HS-27A (cell line): Measurements from ENCODE around the gene GOLGA7B.

ENCODE experiments used
- DNase-seq: peaks from one replicate; pipeline ENCODE4 v3.0.0-alpha.2; 2012; ENCODE audit warnings: low read depth, missing footprints

The GOLGA7B gene

DNA sequence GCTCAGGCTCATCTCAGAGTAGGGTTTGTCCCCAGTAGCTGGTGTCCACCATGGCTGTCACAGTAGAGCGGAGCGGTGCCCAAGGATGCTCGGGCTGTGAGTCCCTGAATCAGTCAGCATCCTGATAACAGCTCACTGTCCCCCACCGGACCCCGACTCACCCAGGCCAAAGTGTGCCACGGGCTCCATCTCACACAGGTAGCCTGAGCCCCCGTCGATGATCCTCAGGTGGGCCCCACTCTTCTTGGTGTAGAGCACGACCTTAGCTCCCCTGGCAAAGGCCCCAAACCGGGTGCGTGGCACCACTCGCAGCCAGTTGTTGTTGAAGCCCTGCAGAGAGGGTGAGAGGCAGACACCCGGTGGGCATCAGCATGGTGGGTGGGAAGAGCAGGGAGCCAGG lies 45.4 kb downstream of the GOLGA7B start:
- no peak for DNase-seq

DNA sequence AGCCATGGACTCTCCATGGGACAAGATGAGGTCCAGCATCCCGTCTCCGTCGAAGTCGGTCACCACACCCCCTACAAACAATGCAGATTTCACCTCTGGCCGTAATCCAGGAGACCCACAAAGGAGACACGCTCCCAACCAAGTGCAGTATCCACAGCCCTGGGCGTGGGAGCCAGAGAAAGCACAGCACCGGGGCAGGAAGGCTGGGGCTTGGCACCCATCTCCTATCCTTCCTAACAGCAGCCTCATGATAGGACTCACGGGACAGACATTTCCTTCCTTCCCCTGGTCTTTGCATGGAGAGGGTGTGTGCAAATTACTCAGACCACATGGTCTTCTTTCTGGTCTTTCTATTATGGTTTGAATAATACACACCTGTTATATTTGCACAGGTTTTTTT lies 46.3 kb downstream of the GOLGA7B start:
- no peak for DNase-seq

DNA sequence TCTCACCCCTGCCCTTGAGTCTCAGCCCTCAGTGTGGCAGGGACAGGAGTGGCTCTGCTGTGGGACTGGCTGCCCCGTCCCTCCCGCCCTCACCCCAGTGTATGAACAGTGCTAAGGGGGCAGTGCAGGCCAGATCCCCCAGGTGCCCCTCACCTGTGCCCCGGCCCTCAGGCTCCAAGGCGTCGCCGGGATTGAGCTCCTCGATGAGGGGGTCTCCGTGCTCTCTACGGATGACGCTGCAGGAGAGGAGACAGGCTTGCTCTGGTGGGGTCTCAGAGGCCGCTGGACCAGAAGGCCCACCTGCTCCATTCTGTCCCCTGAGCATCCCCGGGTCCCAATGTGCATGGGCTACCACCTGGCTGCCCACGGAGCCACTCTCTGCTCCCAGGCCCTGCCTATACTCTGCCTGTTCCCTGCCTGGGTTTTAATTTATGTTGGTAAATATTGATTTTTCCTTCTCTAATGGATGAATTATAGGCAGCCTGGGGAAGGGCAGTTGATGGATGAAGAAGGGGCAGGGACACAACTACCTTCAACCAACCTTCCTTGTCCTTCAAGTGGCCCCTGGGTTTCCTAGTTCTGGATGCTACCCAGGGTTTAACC lies 47.2 kb downstream of the GOLGA7B start:
- DNase-seq: no peak

DNA sequence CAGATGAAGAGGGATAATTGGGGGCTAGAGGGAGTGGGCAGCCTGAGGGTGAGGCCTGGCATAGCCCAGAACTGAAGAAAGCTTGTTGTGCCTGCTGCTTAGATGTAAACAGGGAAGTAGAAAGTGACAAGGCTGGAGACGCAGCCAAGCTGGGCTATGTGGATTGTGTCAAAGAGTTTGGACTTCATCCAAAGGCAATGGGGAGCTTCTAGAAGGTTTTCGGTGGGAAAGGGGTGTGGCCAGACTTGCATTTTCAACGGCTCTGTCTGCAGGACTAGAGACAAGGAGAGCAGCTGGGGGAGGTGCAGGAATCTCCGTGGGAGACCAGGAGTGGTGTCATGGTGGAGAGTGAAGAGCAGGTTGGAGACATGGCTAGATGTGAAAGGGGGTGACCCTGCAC lies 48.8 kb downstream of the GOLGA7B start:
- DNase-seq: no peak

DNA sequence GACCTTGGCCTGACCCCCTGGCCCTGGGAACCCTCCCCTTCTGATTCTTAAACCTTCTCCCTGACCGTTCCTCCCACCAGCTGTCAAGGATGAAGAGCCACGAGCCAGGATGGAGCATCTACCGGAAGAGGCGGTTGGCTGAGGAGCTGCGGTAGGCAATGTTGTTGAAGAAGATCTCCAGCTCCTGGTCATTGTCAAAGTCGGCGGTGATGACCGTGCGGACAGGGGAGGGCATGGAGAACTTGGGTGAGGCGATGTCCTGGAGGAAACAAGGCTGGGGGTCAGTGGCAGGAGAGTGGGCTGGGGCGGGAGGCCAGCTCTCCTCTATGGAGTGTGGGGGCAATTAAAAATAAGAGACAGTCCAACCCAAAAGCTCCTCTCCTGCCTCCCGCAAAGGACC lies 51.7 kb downstream of the GOLGA7B start:
- no peak for DNase-seq

DNA sequence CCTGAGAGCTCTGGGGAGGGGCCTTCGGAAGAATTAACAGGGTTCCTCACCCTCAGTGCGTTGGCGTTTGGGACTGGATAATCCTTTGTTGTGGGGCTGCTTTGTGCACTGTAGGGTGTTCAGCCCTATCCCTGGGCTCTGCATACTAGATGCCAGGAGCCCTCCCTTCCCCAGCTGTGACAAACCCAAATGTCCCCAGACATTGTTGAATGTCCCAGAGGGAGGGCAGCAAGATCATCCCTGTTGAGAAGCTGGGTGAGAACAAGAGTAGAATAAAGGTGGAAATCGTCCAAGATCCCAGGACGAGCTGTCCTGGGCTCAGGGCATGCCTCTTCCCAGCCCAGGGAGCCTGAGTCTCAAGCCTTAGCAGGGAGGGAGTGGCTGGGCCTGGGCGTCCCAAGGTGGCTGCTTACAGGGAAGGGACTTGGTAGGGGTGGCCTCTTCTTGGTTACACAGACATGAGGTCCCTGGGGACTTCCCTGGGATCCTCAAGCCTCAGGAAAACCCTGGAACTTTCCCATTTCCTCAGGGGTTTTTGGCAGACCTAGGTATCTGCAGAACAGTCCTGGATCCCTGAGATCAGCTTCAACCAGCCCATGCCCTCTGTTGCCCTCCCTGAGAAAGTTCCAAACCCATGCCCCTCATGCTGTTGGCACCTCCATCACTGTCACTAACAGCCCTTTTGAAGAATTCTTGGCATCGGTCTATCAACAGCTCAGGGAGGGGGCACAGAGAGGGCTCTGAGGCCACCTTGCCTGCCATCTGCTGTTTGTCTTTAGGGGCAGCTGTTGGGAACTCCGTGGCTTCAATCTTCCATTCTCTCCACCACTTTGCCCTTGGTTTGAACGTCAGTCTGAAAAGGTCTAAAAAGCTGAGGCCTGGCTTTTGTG lies 53.7 kb downstream of the GOLGA7B start:
- DNase-seq: no peak

DNA sequence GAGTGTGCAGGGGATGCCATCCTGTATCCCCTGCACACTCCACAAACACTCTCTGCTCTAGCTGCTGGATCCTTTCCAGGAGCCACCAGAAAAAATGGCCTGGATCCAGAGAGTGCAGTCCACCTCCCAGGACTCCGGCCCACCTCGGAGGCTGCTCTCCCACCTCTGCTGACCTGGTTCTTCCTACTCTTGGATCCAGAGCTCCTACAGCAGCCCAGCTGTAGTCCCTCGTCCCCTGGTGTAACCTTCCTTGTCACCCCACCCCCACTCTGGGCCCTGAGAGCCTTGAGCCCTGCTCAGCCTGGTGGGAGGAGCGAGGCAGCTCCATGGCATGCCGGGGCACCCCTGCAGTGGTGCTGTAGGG lies 54.4 kb downstream of the GOLGA7B start:
- no peak for DNase-seq

DNA sequence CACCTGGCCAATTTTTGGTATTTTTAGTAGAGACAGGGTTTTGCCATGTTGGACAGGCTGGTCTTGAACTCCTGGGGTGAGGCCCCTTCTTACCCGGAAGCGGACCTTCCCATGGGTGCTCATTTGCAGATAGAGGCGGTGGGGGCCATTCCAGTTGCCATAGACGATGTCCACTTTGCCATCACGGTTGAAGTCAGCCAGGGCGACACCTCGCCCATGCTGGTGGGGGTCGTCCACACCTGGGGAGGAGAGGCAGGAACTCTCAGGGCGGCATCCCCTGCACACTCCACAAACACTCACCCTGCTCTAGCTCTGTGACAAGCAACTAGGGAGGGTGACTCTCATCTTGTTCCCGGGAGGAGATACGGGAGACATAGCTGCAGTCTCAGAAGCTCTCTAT lies 54.9 kb downstream of the GOLGA7B start:
- DNase-seq: no peak

DNA sequence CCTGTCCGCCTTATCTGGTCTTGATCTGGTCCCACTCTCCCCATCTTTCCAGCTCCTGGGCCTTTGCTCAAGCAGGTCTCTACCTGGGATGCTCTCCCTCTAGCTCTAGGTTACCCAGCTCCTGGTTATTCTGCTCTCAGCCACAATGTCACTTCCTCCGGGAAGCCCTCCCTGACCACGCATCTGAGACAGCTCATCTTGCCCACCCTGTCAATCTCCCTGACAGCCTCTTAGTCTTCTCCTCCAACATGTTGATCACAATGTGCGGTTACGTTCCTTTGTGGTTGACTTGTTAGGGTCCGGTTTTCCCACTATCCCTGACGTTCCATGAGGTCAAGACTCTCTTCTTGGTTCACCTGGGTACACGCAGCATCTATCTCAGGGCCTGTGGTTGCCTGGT lies 55.6 kb downstream of the GOLGA7B start:
- DNase-seq: no peak

DNA sequence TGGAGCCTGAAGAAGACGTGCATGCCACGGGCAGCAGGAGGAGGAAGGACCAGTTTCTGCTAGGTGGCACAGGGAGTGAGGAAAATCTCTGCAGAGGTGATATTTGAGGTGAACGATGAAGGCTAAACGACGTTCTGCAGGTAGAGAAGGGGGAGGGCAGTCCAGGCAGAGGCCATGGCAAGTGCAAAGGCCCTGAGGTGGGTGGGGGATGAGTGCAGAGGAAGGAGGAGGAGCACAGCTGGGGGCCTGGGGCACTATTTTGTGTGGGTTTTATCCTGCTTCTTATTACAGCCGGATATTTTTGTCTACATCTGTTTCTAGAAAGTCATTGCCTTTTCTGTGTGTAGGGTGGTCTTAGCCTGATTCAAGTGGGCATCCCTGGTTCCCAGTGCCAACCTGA lies 57.6 kb downstream of the GOLGA7B start:
- DNase-seq: no peak

DNA sequence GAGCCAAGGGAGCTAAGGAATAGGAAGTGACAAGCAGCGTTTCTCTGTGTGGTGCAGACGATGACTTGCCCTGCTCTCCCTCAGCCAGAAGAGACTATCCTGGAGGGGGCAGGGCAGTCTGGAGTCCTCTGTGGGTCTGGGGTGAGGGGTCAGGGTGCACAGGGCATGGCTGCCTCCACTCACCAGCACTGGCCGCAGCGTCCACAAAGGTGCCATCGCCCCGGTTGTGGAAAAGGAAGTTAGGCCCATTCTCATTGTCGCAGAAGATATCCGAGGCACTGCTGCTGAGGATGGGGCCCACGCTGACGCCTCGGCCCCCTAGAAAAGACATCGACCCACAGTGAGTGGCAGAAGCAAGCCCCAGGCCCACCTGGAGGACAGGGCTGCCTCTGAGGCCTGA lies 58.2 kb downstream of the GOLGA7B start:
- no peak for DNase-seq

DNA sequence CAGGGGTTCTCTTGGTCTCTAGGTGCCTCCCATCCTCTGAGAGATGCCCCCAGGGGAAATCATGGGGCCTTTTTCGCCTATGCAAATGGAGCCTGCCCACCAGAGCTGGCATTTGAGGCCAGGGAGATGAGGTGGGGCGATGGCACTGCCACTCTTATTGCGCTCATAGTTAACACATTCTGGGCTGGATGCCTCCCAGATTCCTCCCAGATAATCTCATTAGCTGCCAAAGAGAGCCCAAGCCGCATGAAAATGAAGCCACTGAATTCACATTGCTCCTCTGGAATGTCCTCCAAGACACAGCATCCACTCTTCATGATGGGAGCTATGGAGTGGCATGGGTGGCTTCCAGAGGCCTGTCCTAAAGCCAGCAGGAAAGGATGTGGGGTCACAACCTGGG lies 61.0 kb downstream of the GOLGA7B start:
- DNase-seq: no peak

DNA sequence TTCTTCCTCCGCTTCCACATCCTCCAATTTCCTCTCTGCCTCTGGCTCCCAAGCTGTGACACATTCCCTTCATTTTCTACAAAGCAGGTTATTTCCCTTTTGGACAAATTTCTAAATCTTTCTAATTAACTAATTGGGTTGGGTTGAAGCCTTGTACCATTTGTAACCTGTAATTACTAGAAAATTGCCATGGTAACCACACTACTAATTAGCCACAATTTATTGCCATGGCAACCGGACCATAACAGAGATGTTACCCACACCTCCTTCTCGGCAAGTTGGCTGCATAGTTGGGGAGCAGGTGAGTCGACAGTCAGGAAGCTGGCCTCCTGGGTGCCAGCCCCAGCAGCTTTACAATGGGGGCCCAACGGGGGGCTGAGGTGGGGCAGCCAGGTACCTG lies 61.6 kb downstream of the GOLGA7B start:
- DNase-seq: no peak

DNA sequence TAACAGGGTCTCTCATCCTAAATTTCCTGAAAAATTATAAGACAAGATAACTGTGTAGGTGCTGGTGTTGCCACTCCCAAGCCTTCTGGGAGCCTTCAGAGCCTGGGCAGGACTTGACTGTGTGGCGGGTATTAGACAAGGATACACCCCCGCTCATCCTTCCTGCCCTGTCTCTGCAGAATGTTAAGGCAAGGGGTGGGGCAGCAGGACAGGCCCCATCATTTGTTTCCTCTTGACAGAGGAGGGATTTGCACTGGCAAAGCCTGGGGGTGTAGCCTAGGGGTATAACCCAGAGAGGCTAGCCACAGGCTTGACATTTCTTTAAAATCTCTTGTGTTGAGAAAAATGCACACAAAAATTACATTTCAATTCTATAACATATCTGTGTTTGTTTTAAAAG lies 63.5 kb downstream of the GOLGA7B start:
- no peak for DNase-seq

DNA sequence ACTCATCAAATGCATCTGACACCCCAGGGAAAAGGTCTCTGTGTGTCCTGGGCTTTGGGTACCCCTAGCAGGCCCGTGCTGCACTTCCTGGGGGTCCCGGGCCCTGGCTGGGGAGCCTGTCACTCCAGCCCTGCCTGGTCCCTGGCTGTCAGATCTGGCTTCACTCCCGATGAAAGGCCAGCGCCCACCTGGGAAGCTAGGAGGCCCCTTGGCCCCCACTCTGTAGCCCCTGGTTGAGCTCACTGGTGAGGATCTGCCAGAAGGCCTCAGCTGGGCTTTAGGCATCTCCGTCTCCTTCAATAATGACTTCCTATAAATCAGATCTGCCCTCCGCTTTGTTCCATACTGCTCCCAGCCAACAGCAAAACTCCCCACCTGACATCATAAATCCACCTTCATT lies 64.0 kb downstream of the GOLGA7B start:
- no peak for DNase-seq

DNA sequence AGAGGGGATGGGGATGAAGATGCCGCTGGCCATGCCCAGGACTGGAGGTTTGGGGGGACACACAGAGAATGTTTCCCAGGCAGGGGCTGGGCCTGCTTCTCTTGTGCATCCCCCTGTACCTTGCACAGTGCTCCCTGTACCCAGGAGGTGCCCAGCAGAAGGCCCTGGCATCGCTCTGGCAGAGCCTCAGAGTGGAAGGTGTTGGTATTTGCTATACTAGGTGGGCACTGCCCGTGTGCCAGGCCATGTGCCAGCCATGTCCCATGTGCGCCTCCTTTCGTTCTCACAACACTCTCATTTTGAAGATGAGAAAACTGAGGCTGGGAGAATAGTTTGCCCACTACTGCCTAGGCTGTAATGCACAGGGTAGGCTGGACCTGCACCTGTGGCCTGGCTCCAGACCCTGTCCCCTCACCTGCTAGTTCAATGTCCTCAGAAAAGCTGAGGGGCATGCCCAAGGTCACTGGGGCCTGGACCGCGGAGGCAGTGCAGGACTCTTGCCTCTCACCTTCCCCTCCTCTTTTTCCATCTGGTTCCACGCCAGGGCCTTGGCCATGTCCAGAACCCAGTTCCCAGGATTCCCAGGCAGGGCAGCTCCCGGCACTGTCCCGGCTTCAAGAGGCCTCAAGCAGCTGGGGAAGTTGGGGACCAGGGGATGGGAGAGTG lies 64.7 kb downstream of the GOLGA7B start:
- DNase-seq: no peak

DNA sequence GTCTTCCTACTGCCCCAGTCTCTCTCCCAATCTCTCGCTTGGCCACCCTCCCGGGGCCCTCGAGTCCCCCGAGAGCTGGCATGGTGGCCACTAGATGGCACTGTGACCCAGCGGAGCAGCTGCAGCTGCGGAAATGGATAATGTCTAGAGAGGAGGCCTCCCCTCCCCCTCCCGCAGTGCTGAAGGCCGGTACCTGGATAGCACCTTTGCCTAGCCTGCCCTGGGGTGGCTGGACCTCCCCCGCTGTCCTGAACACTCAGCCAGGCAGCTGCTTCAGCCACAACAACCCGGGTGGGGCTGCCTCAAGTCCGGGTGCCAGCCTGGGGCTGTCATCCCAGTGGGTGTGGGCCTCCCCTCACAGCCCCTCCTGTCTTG lies 65.2 kb downstream of the GOLGA7B start:
- DNase-seq: no peak

DNA sequence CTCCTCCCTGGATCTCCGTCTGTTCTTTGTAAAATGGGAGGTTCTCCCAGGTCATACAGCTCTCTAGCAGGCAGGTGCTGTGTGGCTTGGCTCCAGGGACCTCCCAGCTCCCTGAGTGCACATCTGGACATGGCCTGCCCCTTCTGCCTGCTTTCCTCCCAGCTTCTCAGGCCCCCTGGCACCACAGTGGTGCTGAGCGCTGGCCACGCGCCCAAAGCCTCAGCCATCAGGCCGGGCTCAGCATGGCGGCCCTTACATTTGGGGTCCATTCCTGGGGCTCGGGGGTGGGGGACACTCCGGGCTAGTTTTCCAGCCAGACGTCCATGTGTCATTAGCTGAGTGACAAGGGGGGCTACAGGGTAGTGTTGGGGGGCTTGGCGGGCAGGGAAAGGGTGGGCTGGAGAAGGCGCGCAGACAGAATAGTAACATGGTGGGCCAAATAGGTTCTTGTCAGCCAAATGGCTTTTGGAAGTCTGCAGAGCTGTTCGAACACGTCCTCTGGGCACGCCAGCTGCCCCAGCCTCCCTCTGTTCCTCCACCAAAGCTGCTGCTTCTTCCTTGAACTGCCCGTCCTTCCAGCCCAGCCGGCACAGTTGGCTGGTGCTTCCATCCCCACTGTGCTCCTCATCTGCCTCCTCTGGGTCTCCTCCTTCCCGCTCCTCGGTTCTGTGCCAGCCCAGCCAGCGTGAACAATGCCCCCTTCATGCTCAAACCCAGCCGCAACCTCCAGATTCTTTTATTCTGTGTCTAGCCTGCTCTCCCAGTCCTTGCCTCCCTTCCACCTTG lies 65.9 kb downstream of the GOLGA7B start:
- DNase-seq: no peak

DNA sequence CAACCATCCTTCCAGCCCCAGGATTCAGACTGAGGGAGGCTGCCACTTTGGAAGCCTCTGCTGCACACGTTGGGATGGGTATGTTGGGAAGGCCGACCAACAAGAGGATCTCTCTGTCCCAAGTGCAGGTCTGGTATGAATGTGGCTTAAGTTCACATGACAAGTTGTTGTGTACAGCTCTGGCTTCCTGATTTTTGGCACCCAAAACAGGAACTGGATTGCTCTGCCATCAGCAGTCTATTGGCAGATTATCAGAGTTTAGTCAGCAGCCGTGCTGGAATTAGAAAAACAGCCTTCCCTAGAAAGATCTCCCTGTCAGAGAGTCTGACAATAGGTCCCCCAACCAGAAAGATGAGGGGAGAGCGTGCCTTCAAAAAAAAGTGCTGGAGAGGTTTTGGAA lies 66.9 kb downstream of the GOLGA7B start:
- DNase-seq: no peak

DNA sequence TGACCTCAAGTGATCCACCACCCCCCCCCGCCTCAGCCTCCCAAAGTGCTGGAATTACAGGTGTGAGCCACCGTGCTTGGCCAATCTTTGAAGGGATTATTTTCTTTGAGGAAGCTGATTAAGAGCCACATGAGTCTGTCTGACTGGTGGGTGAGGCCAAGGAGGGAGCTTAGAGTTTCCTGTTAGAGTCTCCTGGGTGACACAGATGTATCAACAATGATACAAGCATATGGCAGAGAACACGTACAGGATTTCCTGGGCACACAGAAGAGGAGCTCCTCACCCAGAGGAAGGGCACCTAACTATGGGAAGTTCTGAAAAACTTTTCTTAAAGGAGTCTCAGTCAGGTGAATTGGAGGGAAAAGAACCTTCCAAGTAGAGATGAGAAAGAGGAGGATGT lies 69.4 kb downstream of the GOLGA7B start:
- no peak for DNase-seq

DNA sequence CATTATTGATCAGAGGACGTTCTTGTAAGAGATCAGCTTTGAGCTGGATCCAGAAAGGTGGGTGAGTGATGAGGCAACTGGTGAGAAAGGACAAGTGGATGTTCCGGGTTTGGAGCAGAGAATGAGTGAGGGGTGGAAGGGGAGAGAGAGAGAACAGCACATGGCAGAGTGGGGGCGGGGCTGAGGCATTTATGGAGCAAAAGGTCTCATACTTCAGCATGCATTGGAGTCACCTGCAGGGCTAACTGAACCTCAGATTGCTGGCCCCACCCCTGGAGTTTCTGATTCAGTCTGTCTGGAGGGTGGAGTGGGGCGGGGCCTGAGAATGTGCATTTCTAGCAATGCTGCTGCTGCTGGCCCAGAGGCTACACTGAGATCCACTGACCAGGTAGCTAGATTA lies 71.2 kb downstream of the GOLGA7B start:
- DNase-seq: no peak
